PFSK-1 (cell line): ENCODE data around the gene GPR137C.

Source experiments
- FOXP2 ChIP-seq: optimal IDR thresholded peaks from 2 replicates; pipeline ENCODE3; 2011; ENCODE audit warnings: borderline replicate concordance, control low read depth, inconsistent platforms; ENCODE audit not compliant: insufficient read depth; ENCODE audit errors: extremely low read length, extremely low read depth
- POLR2AphosphoS5 ChIP-seq: IDR thresholded peaks from 2 replicates; pipeline ENCODE4 v1.6.1; 2012; ENCODE audit warnings: low read depth, mild to moderate bottlenecking, control low read depth, low read length, moderate library complexity
- REST ChIP-seq, 2 experiments: IDR thresholded peaks; 2 replicates each; pipeline versions ENCODE4 v1.6.1 to v1.8.0; 2011 to 2012; ENCODE audit warnings: low read depth in 2 of 2, low read length in 2 of 2, control low read depth in 1 of 2, inconsistent platforms in 1 of 2, mild to moderate bottlenecking in 1 of 2, moderate library complexity in 1 of 2; ENCODE audit not compliant: insufficient read depth in 1 of 2
- SIN3A ChIP-seq: IDR thresholded peaks from 2 replicates; pipeline ENCODE4 v1.6.1; 2012; ENCODE audit warnings: mild to moderate bottlenecking, low read length, moderate library complexity, borderline replicate concordance; ENCODE audit not compliant: insufficient read depth
- TAF1 ChIP-seq: IDR thresholded peaks from 2 replicates; pipeline ENCODE4 v1.6.1; 2012; ENCODE audit warnings: low read length, control low read depth, borderline replicate concordance; ENCODE audit not compliant: insufficient read depth

GPR137C gene

GRCh38 chr14:52660325-52660724 is 107.7 kb downstream of the GPR137C start:
- no peak for TF ChIP-seq REST (IDR thresholded peaks at IDR 0.05; ENCODE audit: insufficient read depth in 1 of 2, low read depth in 2 of 2, low read length in 2 of 2)

- TF ChIP-seq POLR2AphosphoS5 (no peak), FOXP2 (no peak), TAF1 (no peak), SIN3A (no peak)
Measured at GRCh38 chr14:52660832-52661231, 108.2 kb downstream of the GPR137C start.

- TF ChIP-seq SIN3A = no peak
- TF ChIP-seq REST (IDR thresholded peaks at IDR 0.05; ENCODE audit: insufficient read depth in 1 of 2, low read depth in 2 of 2, low read length in 2 of 2) = no peak
- no peak for TF ChIP-seq TAF1
- TF ChIP-seq POLR2AphosphoS5 = no peak
Measured at GRCh38 chr14:52661314-52661713, 108.7 kb downstream of the GPR137C start.

GRCh38 chr14:52663850-52664249 is 111.2 kb downstream of the GPR137C start:
- no peak for TF ChIP-seq POLR2AphosphoS5

- TF ChIP-seq SIN3A = no peak
- no peak for TF ChIP-seq TAF1
- no peak for TF ChIP-seq FOXP2
- no peak for TF ChIP-seq POLR2AphosphoS5
- no peak for TF ChIP-seq REST (IDR thresholded peaks at IDR 0.05; ENCODE audit: insufficient read depth in 1 of 2, low read depth in 2 of 2, low read length in 2 of 2)
Measured at GRCh38 chr14:52678591-52678990, 126.0 kb downstream of the GPR137C start.

- TF ChIP-seq POLR2AphosphoS5 (no peak), FOXP2 (no peak), SIN3A (no peak), TAF1 (no peak), REST (IDR thresholded peaks at IDR 0.05; ENCODE audit: insufficient read depth in 1 of 2, low read depth in 2 of 2, low read length in 2 of 2) (no peak)
Measured at GRCh38 chr14:52683985-52684520, 131.4 kb downstream of the GPR137C start.
